IMR-90 (cell line): ENCODE measurements around the gene RARRES2. TPM values are rescaled to one million over a fixed set of nuclear protein-coding genes. Genes with fewer than 3 reads are reported as not detected.

Experiments
- ATAC-seq: fragments of 200-7000 bp; cut with Tn5 transposase; 2 replicates; pipeline ENCODE4 v1.9.1; 2020; ENCODE audit warnings: low read depth, mild to moderate bottlenecking, moderate library complexity
- BruUV-seq: library from RNA; stranded (reverse); fragments of 400-500 nt; replicated peaks from 2 replicates; lab custom pipeline; 2021; lab: Mats Ljungman, UMichigan
- CTCF ChIA-PET: fragments of 300-600 bp; formaldehyde crosslinking; extraction: SDS; loops from one replicate; lab custom pipeline; 2021; ENCODE audit warnings: antibody characterized with exemption; lab: Yijun Ruan, JAX
- POLR2A ChIA-PET: fragments of 300-600 bp; sonication (Branson Sonifier 250); formaldehyde crosslinking; loops from one replicate; lab custom pipeline; 2022; ENCODE audit warnings: antibody characterized with exemption; ENCODE audit not compliant: unreplicated experiment; lab: Charles Lee
- DNase-seq: peaks from one replicate; pipeline ENCODE4 v3.0.0; 2013
- H2AFZ ChIP-seq: replicated peaks from 2 replicates; pipeline ENCODE3; 2013; ENCODE audit warnings: low read length, mild to moderate bottlenecking; ENCODE audit not compliant: poor library complexity
- H2AK5ac ChIP-seq: 2 replicates; pipeline ENCODE4 v1.6.1; 2013; ENCODE audit warnings: low read depth, low read length, inconsistent platforms
- H2AK9ac ChIP-seq: replicated peaks from 2 replicates; pipeline ENCODE3; 2013; ENCODE audit warnings: mild to moderate bottlenecking, low read depth, low read length, moderate library complexity; ENCODE audit not compliant: poor library complexity
- H2BK120ac ChIP-seq: 2 replicates; pipeline ENCODE4 v1.6.1; 2013; ENCODE audit warnings: low read depth, low read length, inconsistent platforms
- H2BK15ac ChIP-seq: 3 replicates; pipeline ENCODE4 v1.6.1; 2013; ENCODE audit warnings: low read depth, low read length, inconsistent platforms
- H2BK20ac ChIP-seq: 2 replicates; pipeline ENCODE4 v1.6.1; 2013; ENCODE audit warnings: low read depth, mild to moderate bottlenecking, inconsistent platforms, low read length, moderate library complexity
- H2BK5ac ChIP-seq: 2 replicates; pipeline ENCODE4 v1.6.1; 2013; ENCODE audit warnings: mild to moderate bottlenecking, low read depth, low read length, inconsistent platforms; ENCODE audit not compliant: poor library complexity, severe bottlenecking
- H3K14ac ChIP-seq: replicated peaks from 2 replicates; pipeline ENCODE4 v1.6.1; 2013; ENCODE audit warnings: low read depth, low read length, inconsistent platforms
- H3K18ac ChIP-seq: 2 replicates; pipeline ENCODE4 v1.6.1; 2013; ENCODE audit warnings: low read depth, low read length, control low read depth
- H3K23ac ChIP-seq: 2 replicates; pipeline ENCODE4 v1.6.1; 2013; ENCODE audit warnings: low read depth, low read length, inconsistent platforms
- H3K27ac ChIP-seq: 2 replicates; pipeline ENCODE4 v1.5.1; 2013; ENCODE audit warnings: mild to moderate bottlenecking, control low read depth, low read length; ENCODE audit not compliant: insufficient read depth
- H3K27me3 ChIP-seq: 2 replicates; pipeline ENCODE4 v1.6.1; 2013; ENCODE audit warnings: low read length; ENCODE audit not compliant: control insufficient read depth, insufficient read depth
- H3K36me3 ChIP-seq: 2 replicates; pipeline ENCODE4 v1.6.1; 2013; ENCODE audit warnings: low read length, mixed read lengths; ENCODE audit not compliant: control insufficient read depth, insufficient read depth
- H3K4ac ChIP-seq: 2 replicates; pipeline ENCODE4 v1.6.1; 2013; ENCODE audit warnings: low read depth, low read length, inconsistent platforms
- H3K4me1 ChIP-seq: 2 replicates; pipeline ENCODE4 v1.6.1; 2013; ENCODE audit warnings: low read length, mixed read lengths; ENCODE audit not compliant: control insufficient read depth, insufficient read depth
- H3K4me2 ChIP-seq: 2 replicates; pipeline ENCODE4 v1.6.1; 2013; ENCODE audit warnings: low read depth, mild to moderate bottlenecking, control low read depth, low read length, moderate library complexity
- H3K4me3 ChIP-seq: 2 replicates; pipeline ENCODE4 v1.5.1; 2013; ENCODE audit warnings: low read depth, mild to moderate bottlenecking, control low read depth, low read length, moderate library complexity; ENCODE audit not compliant: insufficient read depth
- H3K56ac ChIP-seq: 2 replicates; pipeline ENCODE4 v1.6.1; 2013; ENCODE audit warnings: low read length, inconsistent platforms; ENCODE audit not compliant: insufficient read depth; ENCODE audit errors: extremely low read depth
- H3K79me1 ChIP-seq, 2 experiments: 2 replicates each; pipeline ENCODE4 v1.6.1; 2013; ENCODE audit warnings: low read length in 2 of 2, inconsistent platforms in 1 of 2, low read depth in 1 of 2
- H3K9ac ChIP-seq: 2 replicates; pipeline ENCODE4 v1.6.1; 2013; ENCODE audit warnings: low read depth, low read length, control low read depth
- H3K9me1 ChIP-seq: 2 replicates; pipeline ENCODE4 v1.6.1; 2013; ENCODE audit warnings: low read length, inconsistent platforms; ENCODE audit not compliant: insufficient read depth
- H3K9me3 ChIP-seq: 2 replicates; pipeline ENCODE4 v1.6.1; 2013; ENCODE audit warnings: low read length; ENCODE audit not compliant: control insufficient read depth, insufficient read depth
- H4K20me1 ChIP-seq: 2 replicates; pipeline ENCODE4 v1.6.1; 2013; ENCODE audit warnings: low read length, inconsistent platforms; ENCODE audit not compliant: insufficient read depth
- H4K5ac ChIP-seq: 2 replicates; pipeline ENCODE4 v1.6.1; 2013; ENCODE audit warnings: mild to moderate bottlenecking, low read depth, low read length, control low read depth
- H4K8ac ChIP-seq, 2 experiments: 2 replicates each; pipeline ENCODE4 v1.6.1; 2013; ENCODE audit warnings: low read depth in 2 of 2, low read length in 2 of 2, control low read depth in 1 of 2, inconsistent platforms in 1 of 2
- H4K91ac ChIP-seq: 2 replicates; pipeline ENCODE4 v1.6.1; 2013; ENCODE audit warnings: low read depth, low read length, inconsistent platforms; ENCODE audit not compliant: insufficient read depth
- FOS ChIP-seq: fragments of 150-350 bp; IDR thresholded peaks from 2 replicates; pipeline ENCODE4 v1.6.1; 2016; ENCODE audit warnings: low read depth, low read length
- MAZ ChIP-seq: IDR thresholded peaks from 2 replicates; pipeline ENCODE4 v1.6.1; 2012; ENCODE audit warnings: low read depth, mild to moderate bottlenecking, low read length, improper control_type of control experiment, moderate library complexity, borderline replicate concordance
- whole genome bisulfite sequencing, 2 experiments: methylation state at CpG; one replicate each; pipeline versions ENCODE4 v1.1.5 to v1.1.7; 2013; ENCODE audit warnings: missing lambda C conversion rate in 2 of 2; ENCODE audit not compliant: insufficient read length in 1 of 2; ENCODE audit errors: extremely low coverage in 2 of 2; 5-methylcytosine and 5-hydroxymethylcytosine counted together
- dilution Hi-C: fragments of 300-500 bp; cut with HindIII; formaldehyde crosslinking; loops from one replicate; pipeline ENCODE4 v1.14.3; 2018; ENCODE audit warnings: low sequenced_read_pairs; ENCODE audit not compliant: unreplicated experiment
- in situ Hi-C: fragments of 300-500 bp; cut with MboI; formaldehyde crosslinking; loops from 3 replicates; pipeline ENCODE4 v1.14.3; 2019; ENCODE audit warnings: low sequenced_read_pairs, inconsistent platforms, mixed read lengths
- intact Hi-C: fragments of 100-400 bp; cut with micrococcal nuclease; formaldehyde crosslinking; loops from 2 replicates; pipeline ENCODE4 v1.10.0; 2022
- polyA plus RNA-seq, 3 experiments: library from polyadenylated mRNA; depleted of rRNA; stranded (reverse); fragments of >200 nt; gene quantifications; 2 replicates each; pipeline ENCODE4 v1.2.3, GENCODE V29; 2012; ENCODE audit warnings: low replicate concordance in 1 of 3
- total RNA-seq: library from RNA; depleted of rRNA; stranded (reverse); fragments of >200 nt; gene quantifications from 2 replicates; pipeline ENCODE4 v1.2.3, GENCODE V29; 2012
- TF ChIP-seq, protein P1 (sequence below): fragments of 150-350 bp; IDR thresholded peaks from 2 replicates; pipeline ENCODE4 v1.6.1; 2017; ENCODE audit warnings: mild to moderate bottlenecking, antibody characterized with exemption, low read length, low read depth

Gene RARRES2
- total and polyA plus RNA-seq, 2 of the 4 experiments (the other 2 are of a cell fraction): 1.6 TPM; not detected in 1

DNA sequence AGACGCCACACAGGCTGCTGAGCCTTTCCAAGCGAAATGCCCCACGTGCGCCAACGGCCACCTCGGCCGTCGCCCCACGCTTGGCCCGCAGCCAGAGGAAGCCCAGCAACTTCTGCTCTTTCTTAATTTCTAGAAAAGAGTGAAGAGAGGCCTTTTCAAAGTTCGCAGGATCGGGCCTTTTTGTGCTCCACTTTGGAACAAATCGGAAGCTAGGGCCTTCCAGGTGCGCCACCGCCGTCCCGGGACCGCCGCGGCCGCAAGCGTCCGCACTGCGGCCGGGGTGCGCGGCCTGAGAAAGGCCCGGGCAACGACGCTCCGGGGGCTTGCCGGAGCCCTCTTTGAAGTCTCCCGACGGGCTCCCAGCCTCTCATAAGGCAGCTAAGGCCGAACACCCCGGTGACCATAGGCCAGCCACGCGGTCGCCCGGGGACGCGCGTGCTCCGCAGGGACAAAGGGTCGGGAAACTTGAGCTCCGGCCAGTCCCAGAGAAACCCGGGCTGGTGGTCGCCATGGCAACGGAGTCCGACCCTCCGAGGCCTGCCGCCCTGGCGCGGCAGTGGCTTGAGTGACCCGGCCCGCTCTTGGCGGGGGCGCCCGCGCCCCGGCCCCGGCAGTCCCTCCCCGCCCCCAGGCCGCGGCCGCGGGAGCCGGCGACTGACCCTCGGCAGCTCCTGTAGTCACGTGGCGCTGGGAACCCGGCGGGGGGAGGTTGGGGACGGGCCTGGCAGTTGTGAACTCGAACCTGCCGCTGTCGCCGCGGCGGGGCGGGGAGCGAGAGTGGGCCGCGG, 26.9 kb upstream of the RARRES2 start, which contains the start of gene REPIN1:
REPIN1 (plus strand) TSS at position 727 of the 788 bp plus-strand sequence. CDS start 890 bp downstream, outside the sequence.
- H3K79me1 ChIP-seq: peaks cover 13 to 31% of the 10 kb centered on the region in 2 experiments; a peak in 3 of 4 replicates
- TF ChIP-seq, protein P1, sequence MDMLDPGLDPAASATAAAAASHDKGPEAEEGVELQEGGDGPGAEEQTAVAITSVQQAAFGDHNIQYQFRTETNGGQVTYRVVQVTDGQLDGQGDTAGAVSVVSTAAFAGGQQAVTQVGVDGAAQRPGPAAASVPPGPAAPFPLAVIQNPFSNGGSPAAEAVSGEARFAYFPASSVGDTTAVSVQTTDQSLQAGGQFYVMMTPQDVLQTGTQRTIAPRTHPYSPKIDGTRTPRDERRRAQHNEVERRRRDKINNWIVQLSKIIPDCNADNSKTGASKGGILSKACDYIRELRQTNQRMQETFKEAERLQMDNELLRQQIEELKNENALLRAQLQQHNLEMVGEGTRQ: peak; percentile 95
- TF ChIP-seq MAZ (peak; percentile 63; the same call in 1 of the 2 replicates), FOS (no peak)
- peak within 1 kb of the TSS; percentile 98 for H3K4ac ChIP-seq
- H3K27ac ChIP-seq: peak within 1 kb of the TSS; percentile 85
- H3K23ac ChIP-seq: peak within 1 kb of the TSS; percentile 99
- WGBS, 2 experiments: 0% methylated on average over 26 of the region's 85 CpGs; no CpG with 5 or more reads in 1 of the 2 experiments
- H4K91ac ChIP-seq: peak within 1 kb of the TSS; percentile 97
- H3K14ac ChIP-seq: peak within 1 kb of the TSS; percentile 99
- peak within 1 kb of the TSS; percentile 86 for H2BK120ac ChIP-seq
- H2BK15ac ChIP-seq: peak within 1 kb of the TSS; percentile 46; the same call in 1 of the 3 replicates
- CTCF ChIA-PET: interaction anchor here (0.8 kb wide), 1 partner anchor 53 kb away, joined by 3 read pairs; no protein-coding TSS in a partner anchor
- peak within 1 kb of the TSS; percentile 81 for H3K4me3 ChIP-seq
- H3K9me1 ChIP-seq: no peaks in the 10 kb centered on the region; the same call in 1 of the 2 replicates
- H3K36me3 ChIP-seq: peaks cover 27% of the 10 kb centered on the region
- H4K8ac ChIP-seq: peak within 1 kb of the TSS; percentile 85 to 92
- no TSS peak for BruUV-seq
- no peaks in the 10 kb centered on the region for H3K9me3 ChIP-seq
- peak within 1 kb of the TSS; percentile 79 for H2BK5ac ChIP-seq
- H4K20me1 ChIP-seq: peaks cover 9% of the 10 kb centered on the region
- dilution Hi-C loops (no loop called here), in situ Hi-C loops (no loop called here), intact Hi-C loops (no loop called here)
- peak within 1 kb of the TSS; percentile 93 for H3K56ac ChIP-seq
- H3K27me3 ChIP-seq: no peaks in the 10 kb centered on the region
- peak within 1 kb of the TSS; percentile 71; the same call in 1 of the 2 replicates for H2BK20ac ChIP-seq
- peaks cover 18% of the 10 kb centered on the region for H3K4me1 ChIP-seq
- peak within 1 kb of the TSS; percentile 89 for H2AK5ac ChIP-seq
- H2AK9ac ChIP-seq: peak within 1 kb of the TSS; percentile 93
- H3K9ac ChIP-seq: peak within 1 kb of the TSS; percentile 83
- DNase-seq (peak; percentile 79), ATAC-seq (peak; percentile 68)
- peak within 1 kb of the TSS; percentile 97 for H2AFZ ChIP-seq
- H3K18ac ChIP-seq: peak within 1 kb of the TSS; percentile 85
- peak within 1 kb of the TSS; percentile 87 for H4K5ac ChIP-seq
- H3K4me2 ChIP-seq: peak within 1 kb of the TSS; percentile 97
- POLR2A ChIA-PET: interaction anchor here (0.5 to 1.7 kb wide), 3 partner anchors 23 to 52 kb away, joined by 3 to 20 read pairs (median 5); no protein-coding TSS in a partner anchor
